K562 (cell line): Measurements from ENCODE around the gene NDUFA6. TPM values are rescaled to one million over a fixed set of nuclear protein-coding genes. Genes with fewer than 3 reads are reported as not detected.

Experiments
- ARID4B ChIP-seq: sonication (generic); formaldehyde crosslinking; IDR thresholded peaks from 2 replicates; pipeline ENCODE4 v1.8.0; 2022; ENCODE audit warnings: mild to moderate bottlenecking, missing genetic modification reagents
- FOXP1 ChIP-seq: sonication (generic); formaldehyde crosslinking; IDR thresholded peaks from 2 replicates; pipeline ENCODE4 v1.8.0; 2022; ENCODE audit warnings: mild to moderate bottlenecking, missing genetic modification reagents
- ILK ChIP-seq: fragments of 450-650 bp; IDR thresholded peaks from 2 replicates; pipeline ENCODE4 v1.6.1; 2016; ENCODE audit warnings: missing genetic modification characterization, low read depth, mild to moderate bottlenecking, missing compliant biosample characterization, moderate library complexity, borderline replicate concordance
- KAT7 ChIP-seq: sonication (generic); formaldehyde crosslinking; IDR thresholded peaks from 2 replicates; pipeline ENCODE4 v1.8.0; 2022; ENCODE audit warnings: missing genetic modification reagents, mild to moderate bottlenecking, borderline replicate concordance
- KLF16 ChIP-seq: IDR thresholded peaks from 2 replicates; pipeline ENCODE4 v1.6.1; 2016; ENCODE audit warnings: antibody characterized with exemption
- MAFF ChIP-seq: IDR thresholded peaks from 2 replicates; pipeline ENCODE4 v1.6.1; 2012; ENCODE audit warnings: low read length, improper control_type of control experiment
- NBN ChIP-seq: fragments of 450-650 bp; IDR thresholded peaks from 2 replicates; pipeline ENCODE4 v1.6.1; 2016; ENCODE audit warnings: low read depth, mild to moderate bottlenecking
- NR2C1 ChIP-seq, 2 experiments: fragments of 450-650 bp; IDR thresholded peaks; 2 replicates each; pipeline ENCODE4 v1.6.1; 2017; ENCODE audit warnings: mild to moderate bottlenecking in 2 of 2, antibody characterized with exemption in 1 of 2, inconsistent platforms in 1 of 2, missing compliant biosample characterization in 1 of 2, missing genetic modification characterization in 1 of 2
- POLR3G ChIP-seq: IDR thresholded peaks from 2 replicates; pipeline ENCODE4 v1.6.1; 2011; ENCODE audit not compliant: insufficient read length, insufficient replicate concordance; ENCODE audit errors: extremely low read depth
- RREB1 ChIP-seq: fragments of 250-450 bp; sonication (Bioruptor Pico); IDR thresholded peaks from 2 replicates; pipeline ENCODE4 v1.4.0; 2020
- SMAD1 ChIP-seq: fragments of 150-350 bp; IDR thresholded peaks from 2 replicates; pipeline ENCODE4 v1.6.1; 2014; ENCODE audit warnings: low read length, low read depth; ENCODE audit not compliant: partially characterized antibody
- TCF7 ChIP-seq: sonication (generic); IDR thresholded peaks from 2 replicates; pipeline ENCODE4 v1.6.1; 2016; ENCODE audit warnings: antibody characterized with exemption, borderline replicate concordance
- ZBTB26 ChIP-seq: fragments of 450-650 bp; formaldehyde crosslinking; IDR thresholded peaks from 2 replicates; pipeline ENCODE4 v1.4.0; 2022; ENCODE audit warnings: missing genetic modification characterization
- ZBTB43 ChIP-seq: sonication (generic); formaldehyde crosslinking; IDR thresholded peaks from 2 replicates; pipeline ENCODE4 v1.8.0; 2023; ENCODE audit warnings: mild to moderate bottlenecking, missing genetic modification reagents
- ZNF436 ChIP-seq: fragments of 250-450, 450-650 bp; sonication (Bioruptor Pico); formaldehyde crosslinking; IDR thresholded peaks from 2 replicates; pipeline ENCODE4 v1.7.0; 2020; ENCODE audit warnings: mild to moderate bottlenecking
- ZNF561 ChIP-seq: fragments of 450-650 bp; formaldehyde crosslinking; conservative IDR thresholded peaks from 2 replicates; pipeline ENCODE4 v1.4.0; 2020; ENCODE audit warnings: mild to moderate bottlenecking, moderate library complexity
- ZNF668 ChIP-seq: fragments of 250-450 bp; sonication (Bioruptor Pico); IDR thresholded peaks from 2 replicates; pipeline ENCODE4 v1.8.0; 2022; ENCODE audit warnings: mild to moderate bottlenecking, inconsistent platforms
- polyA plus RNA-seq, 8 experiments: library from polyadenylated mRNA; depleted of rRNA in 4 of 8; stranded (reverse) in 5 of 8; unstranded in 3 of 8; fragments of >200 nt; fragmentation: Nextera tagmentation in 2 of 8; fragmentation: Illumina TruSeq in 1 of 8; extraction: Ambion mirVana in 2 of 8; extraction: Trizol in 1 of 8; gene quantifications; 2 replicates each; pipeline versions ENCODE4 v1.2.1 to v1.2.3, GENCODE V29; 2011 to 2014; ENCODE audit warnings: inconsistent platforms in 1 of 8, missing spikeins in 1 of 8
- total RNA-seq, 7 experiments: library from RNA; depleted of rRNA in 6 of 7; stranded (reverse); fragments of >200 nt in 6 of 7; fragmentation: Illumina TruSeq in 2 of 7; extraction: Trizol in 2 of 7; gene quantifications; 2 replicates each; pipeline versions ENCODE4 v1.2.1 to v1.2.3, GENCODE V29; 2011 to 2021; ENCODE audit warnings: low replicate concordance in 1 of 7

Gene NDUFA6
- total and polyA plus RNA-seq, 9 of the 15 experiments (the other 6 are each of a cell fraction or from before 2014, with no cell fraction given): 90.0 to 474 (median 128) TPM

- TF ChIP-seq ARID4B (CRISPR knock-in tag) (no peak), POLR3G (no peak), ILK (tag) (no peak), ZNF561 (CRISPR knock-in tag) (no peak), KLF16 (no peak), ZBTB26 (CRISPR knock-in tag) (no peak), MAFF (no peak), ZNF668 (CRISPR knock-in tag) (no peak), NBN (no peak), KAT7 (CRISPR knock-in tag) (no peak), ZBTB43 (CRISPR knock-in tag) (no peak), FOXP1 (no peak), ZNF436 (CRISPR knock-in tag) (no peak), RREB1 (CRISPR knock-in tag) (no peak), NR2C1 (IDR thresholded peaks at IDR 0.05) (peak; percentile 21; the same call in 1 of the 2 replicates), NR2C1 (tag; IDR thresholded peaks at IDR 0.05) (no peak), SMAD1 (no peak), TCF7 (no peak)
These were observed 847 bp upstream of the NDUFA6 start (continued) for GRCh38 chr22:42091455-42091782.
